ENCODE results near the gene EPHA1.

The EPHA1 gene

DNA sequence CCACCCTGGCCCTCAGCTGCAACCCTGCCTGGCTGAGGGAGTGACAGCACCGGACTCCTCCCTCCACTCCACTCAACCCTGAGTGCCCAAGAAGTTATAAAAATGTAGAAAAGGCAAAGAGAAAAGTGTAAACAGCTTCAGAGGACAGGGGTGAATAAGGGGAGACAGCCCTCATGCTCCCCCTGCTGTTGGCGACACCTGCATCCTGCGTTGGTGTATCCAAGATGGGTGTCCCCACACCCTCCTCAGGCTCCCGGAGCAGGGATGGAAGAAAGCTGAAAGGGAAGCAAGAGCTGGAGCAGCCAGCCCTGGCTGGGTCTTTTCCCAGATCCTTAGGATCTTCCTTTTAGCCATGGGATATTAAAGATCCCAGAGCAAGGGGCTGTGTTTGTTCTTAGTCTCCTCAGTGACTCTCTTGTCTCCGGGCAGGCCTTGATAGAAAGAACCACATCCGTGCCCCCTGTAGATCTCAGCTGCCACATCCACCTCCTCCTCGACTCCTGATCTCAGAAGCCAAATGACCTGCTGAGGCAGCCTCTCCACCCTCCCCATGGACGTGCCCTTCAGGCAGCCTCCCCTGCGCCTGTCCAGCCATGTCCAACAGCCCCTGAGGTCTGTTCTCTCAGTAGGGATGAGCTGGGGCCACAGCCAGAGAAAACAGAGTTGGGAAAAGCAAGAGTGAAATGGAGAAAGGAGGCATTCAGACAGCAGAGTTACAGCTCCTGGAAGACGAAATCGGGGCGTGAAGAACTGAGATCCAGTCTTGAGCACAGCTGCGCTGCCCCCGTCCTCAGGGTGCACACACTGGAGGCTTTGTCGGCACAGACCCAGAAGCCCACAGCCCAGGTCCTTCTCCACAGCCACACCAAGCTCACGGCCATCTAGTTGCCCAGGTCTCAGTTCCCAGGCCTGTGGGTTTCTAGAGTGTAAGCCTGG, 52.9 kb downstream of the EPHA1 start:
- TF ChIP-seq POLR2A (IDR thresholded peaks at IDR 0.05; ENCODE audit: low read depth, low read length), result no peak
- no peak for FAIRE-seq
- DNase-seq (ENCODE audit: insufficient read length, low spot score), result no peak

DNA sequence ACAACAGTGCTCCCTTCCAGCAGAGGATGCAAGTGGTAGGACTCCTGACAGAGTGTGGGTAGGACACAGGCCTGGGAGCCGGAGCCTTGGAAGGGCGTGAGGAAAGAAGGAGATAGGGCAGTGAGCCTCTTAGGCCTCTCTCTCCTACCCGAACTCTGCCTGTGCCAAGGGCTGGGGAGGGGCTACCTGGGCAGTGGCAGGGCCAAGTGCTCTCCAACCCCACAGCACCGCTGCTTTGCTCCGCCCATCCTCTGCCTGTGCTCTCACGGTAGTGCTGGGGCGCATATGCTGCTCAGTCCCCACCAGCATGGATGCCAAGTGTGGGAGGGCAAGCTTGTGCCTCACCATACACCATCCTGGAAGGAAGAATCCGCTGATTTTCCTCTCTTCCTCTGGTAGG, 53.7 kb downstream of the EPHA1 start:
- FAIRE-seq (no peak), DNase-seq (ENCODE audit: insufficient read length, low spot score) (no peak)
- TF ChIP-seq POLR2A (IDR thresholded peaks at IDR 0.05; ENCODE audit: low read depth, low read length), result no peak

DNA sequence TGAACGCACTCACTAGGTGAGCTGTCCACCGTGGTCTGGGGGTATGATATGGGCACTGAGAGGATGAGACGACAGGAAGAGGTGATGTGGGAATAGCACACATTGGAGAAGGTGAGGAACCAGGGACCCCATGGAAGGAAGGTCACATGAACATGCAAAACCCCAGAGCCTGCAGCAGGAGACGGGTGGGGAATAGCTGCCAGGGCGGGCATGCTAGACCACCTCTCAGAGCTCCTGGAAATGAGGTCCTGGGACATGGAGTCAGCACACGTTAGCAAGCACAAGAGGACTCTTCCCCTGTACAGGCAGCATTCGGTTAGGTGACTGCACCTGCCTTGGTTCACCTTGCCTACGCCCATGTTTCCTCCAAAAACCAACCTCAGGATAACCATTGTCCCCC, 54.3 kb downstream of the EPHA1 start:
- FAIRE-seq (no peak), DNase-seq (ENCODE audit: insufficient read length, low spot score) (no peak)
- TF ChIP-seq POLR2A (IDR thresholded peaks at IDR 0.05; ENCODE audit: low read depth, low read length), result no peak

DNA sequence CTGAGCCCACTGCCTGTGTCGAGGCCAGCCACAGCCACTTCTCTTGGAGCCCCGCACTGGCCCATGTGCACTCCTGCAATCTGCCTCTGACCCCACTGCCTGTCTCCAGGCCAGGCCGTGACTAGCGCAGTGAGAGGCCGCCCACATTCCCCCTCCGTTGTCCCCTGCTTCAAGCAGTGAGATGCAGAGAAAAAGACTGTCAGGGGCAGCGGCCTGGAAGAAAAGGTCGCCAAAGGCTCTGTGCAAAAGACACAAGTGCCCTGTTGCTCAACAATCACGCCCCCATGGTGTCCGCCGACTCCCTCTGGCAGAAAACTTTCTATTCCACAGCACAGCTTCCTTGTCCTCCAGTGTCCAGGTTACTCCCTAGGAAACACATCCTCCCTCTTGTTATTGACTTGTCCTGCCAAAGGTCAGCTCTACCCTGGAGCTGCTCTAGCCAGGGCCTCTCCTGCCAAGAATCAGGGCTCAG, 56.1 kb downstream of the EPHA1 start:
- DNase-seq (ENCODE audit: insufficient read length, low spot score) (no peak), FAIRE-seq (no peak)
- no peak for TF ChIP-seq POLR2A (IDR thresholded peaks at IDR 0.05; ENCODE audit: low read depth, low read length)

DNA sequence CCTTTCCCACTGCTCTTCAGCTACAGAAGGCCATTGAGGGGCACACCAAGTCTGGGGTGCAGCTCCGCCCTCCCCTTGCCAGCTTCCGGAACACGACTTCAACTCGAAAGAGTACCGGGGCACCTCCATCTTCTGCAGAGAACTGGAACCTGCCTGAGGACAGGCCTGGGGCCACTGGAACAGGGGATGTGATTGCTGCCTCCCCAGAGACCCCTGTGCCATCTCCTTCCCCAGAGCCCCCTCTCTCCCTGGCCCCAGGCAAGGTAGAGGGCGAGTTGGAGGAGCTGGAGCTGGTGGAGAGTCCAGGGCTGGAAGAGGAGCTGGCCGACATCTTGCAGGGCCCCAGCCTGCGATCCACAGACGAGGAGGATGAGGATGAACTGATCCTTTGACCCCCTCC, 57.1 kb downstream of the EPHA1 start:
- DNase-seq (ENCODE audit: insufficient read length, low spot score) (no peak), FAIRE-seq (no peak)
- TF ChIP-seq POLR2A (IDR thresholded peaks at IDR 0.05; ENCODE audit: low read depth, low read length), result no peak

DNA sequence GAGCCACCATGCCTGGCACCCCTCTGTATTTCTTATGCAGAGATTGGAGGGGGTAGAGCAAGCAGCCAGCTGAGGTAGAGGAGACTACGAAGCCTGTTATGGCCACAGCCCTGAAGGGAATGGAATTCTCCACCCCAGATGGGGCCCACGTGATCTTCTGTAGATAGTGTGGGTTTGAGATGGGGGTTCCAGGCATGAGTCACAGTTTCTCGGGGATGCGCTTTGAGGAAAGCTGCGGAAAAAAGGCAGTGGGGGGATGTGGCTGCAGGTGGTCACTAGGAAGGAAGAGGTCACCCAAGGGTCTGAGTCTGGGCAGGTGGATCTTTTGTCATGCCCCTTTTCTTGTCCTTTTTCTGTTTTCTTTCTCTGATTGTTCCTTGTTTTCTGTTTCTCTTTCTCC, 57.6 kb downstream of the EPHA1 start:
- DNase-seq (ENCODE audit: insufficient read length, low spot score) (no peak), FAIRE-seq (no peak)
- no peak for TF ChIP-seq POLR2A (IDR thresholded peaks at IDR 0.05; ENCODE audit: low read depth, low read length)

DNA sequence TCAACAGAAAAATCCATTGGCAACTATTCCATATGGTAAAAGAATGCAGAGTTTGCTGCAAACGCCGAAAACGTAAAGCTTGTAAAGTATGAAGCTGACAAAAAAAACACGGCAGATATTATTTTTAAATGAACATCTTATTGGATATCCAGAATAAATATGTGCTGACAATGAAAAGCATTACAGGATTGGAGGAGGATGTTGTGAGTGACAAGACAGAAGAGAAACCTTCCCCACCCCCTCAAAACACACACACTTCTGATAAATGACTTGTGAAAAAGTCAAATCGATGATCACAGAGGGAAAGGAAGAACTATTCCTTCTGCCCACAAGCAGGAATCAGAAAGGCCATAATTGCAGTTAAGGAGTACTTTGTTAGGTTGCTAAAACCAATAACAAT, 60.7 kb downstream of the EPHA1 start:
- no peak for FAIRE-seq
- no peak for DNase-seq (ENCODE audit: insufficient read length, low spot score)
- no peak for TF ChIP-seq POLR2A (IDR thresholded peaks at IDR 0.05; ENCODE audit: low read depth, low read length)

DNA sequence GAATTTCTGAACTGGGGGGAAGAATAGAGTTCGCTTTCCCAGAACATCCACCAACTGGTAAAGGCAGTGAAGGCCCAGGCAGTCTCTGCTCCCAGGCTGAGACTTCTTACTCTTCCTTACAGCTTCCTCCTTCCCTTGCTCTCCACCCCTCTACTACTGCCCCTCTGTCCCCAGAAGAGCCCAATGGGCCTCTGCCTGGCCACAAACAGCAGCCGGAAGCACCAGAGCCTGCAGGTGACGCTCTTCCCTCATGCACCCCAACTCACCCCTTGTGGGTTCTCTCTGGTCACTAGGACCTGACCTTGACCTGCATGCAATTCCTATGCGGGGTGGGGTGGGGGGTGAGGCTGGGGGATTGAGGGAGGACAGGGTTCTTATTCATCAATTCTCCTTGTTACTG, 62.6 kb downstream of the EPHA1 start:
- DNase-seq (ENCODE audit: insufficient read length, low spot score) (no peak), FAIRE-seq (no peak)
- no peak for TF ChIP-seq POLR2A (IDR thresholded peaks at IDR 0.05; ENCODE audit: low read depth, low read length)

DNA sequence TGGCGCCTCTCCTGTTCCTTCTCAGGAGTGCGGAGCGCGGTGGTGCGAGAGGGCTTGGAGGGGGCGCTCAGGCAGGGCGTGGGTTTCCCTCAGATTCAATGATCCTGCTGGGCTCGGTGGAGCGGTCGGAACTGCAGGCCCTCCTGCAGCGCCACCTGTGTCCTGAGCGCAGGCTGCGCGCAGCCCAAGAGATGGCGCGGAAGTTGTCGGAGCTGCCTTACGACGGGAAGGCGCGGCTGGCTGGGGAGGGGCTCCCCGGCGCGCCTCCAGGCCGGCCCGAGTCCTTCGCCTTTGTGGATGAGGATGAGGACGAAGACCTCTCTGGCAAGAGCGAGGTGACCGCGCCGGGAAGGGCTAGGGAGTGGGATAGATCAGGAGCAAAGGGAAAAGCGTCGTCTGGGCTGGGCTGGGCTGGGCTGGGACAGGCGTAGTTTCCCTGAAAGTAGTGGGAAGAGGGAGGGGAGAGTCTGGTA, 63.2 kb downstream of the EPHA1 start:
- FAIRE-seq (no peak), DNase-seq (ENCODE audit: insufficient read length, low spot score) (no peak)
- no peak for TF ChIP-seq POLR2A (IDR thresholded peaks at IDR 0.05; ENCODE audit: low read depth, low read length)

DNA sequence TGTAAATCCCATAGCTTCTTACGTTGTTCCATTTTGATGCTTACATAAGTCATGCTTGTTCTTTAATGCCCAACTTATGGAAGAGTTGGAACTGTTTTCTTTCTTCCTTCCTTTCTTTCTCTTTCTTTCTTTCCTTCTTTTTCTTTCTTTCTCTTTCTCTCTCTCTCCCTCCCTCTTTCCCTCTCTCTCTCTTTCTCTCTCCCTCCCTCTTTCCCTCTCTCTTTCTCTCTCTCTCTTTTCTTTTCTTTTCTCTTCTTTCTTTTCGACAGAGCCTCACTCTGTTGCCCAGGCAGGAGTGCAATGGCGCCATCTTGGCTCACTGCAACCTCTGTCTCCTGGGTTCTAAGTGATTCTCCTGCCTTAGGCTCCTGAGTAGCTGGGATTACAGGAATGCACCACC, 65.1 kb downstream of the EPHA1 start:
- TF ChIP-seq POLR2A (IDR thresholded peaks at IDR 0.05; ENCODE audit: low read depth, low read length), result no peak
- DNase-seq (ENCODE audit: insufficient read length, low spot score) (no peak), FAIRE-seq (no peak)

DNA sequence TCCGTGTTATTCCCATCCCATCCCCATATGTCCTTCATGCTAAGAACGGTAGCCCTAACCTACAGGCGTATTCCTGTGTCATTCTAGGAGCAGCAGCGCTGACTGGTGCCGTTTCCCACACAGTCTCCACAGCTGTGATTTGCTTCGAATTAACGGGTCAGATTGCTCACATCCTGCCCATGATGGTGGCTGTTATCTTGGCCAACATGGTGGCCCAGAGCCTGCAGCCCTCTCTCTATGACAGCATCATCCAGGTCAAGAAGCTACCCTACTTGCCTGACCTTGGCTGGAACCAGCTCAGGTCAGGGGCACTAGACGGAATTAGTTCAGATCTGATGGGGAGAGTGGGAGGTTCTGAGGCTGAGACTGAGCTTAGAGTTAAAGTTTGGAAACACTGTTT, 66.8 kb downstream of the EPHA1 start:
- DNase-seq (ENCODE audit: insufficient read length, low spot score) (no peak), FAIRE-seq (no peak)
- TF ChIP-seq POLR2A (IDR thresholded peaks at IDR 0.05; ENCODE audit: low read depth, low read length), result no peak

All from H54 (cell line).